K562 treated with DMSO at 1 percent for 12 hours (cell line): Measurements from ENCODE around the gene MYF6. TPM values are rescaled to one million over a fixed set of nuclear protein-coding genes. Genes with fewer than 3 reads are reported as not detected.

Experiments
- total RNA-seq: library from RNA; unstranded; fragments of 300-600 nt; gene quantifications from 2 replicates; pipeline ENCODE4 v1.2.3, GENCODE V29; 2022; ENCODE audit not compliant: insufficient read depth

The MYF6 gene
- not detected in 2 replicates for total RNA-seq

DNA sequence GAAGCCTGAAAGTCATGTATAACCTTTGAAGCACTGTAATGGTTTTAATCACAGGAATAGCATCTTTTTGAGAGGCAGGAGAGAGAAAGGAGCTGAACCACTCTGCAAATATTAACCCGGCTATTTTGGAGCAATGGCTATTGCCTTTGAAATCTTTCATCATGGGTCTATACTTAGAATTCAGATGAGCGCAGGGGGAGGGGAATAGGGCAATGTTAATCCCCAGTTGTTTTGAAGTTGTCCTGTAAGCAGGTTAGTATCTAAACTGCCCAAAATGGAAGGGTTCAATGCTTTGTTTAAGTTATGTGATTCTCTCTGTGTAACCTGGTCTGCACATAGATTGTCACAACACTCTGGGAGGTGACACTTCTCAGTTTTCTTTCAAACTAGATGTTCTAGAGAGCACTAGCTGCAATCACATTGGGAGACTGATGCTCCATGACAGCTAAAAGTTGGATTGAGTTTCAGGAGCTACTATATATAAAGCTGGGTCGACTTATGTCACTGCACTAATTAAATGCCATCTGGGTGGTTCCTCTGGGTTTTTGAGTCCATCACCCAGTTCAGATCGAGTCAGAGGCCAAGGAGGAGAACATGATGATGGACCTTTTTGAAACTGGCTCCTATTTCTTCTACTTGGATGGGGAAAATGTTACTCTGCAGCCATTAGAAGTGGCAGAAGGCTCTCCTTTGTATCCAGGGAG is at the start of gene MYF6:
Gene MYF6 (plus strand): TSS at position 509 of the 704 bp plus-strand sequence. CDS start 86 bp downstream, at position 595.

DNA sequence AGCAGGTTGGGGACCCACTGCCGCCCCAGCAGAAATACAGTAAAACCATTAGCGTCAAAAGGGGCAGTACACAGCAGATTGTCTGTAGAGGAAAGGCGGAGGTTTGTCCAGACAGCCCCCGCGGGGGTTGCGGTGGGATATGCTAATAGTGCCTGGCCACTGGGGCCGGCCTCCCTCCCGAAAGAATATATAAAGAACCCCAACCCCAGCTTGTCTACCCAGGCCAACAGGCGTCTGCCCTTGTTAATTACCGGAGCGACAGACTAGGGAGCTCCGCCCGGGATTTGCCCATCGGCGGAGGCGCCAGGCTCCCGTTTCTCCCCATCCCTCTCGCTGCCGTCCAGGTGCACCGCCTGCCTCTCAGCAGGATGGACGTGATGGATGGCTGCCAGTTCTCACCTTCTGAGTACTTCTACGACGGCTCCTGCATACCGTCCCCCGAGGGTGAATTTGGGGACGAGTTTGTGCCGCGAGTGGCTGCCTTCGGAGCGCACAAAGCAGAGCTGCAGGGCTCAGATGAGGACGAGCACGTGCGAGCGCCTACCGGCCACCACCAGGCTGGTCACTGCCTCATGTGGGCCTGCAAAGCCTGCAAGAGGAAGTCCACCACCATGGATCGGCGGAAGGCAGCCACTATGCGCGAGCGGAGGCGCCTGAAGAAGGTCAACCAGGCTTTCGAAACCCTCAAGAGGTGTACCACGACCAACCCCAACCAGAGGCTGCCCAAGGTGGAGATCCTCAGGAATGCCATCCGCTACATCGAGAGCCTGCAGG is 9.4 kb downstream of the MYF6 start, which contains the start of gene MYF5:
Gene MYF5 (plus strand): TSS at position 217 of the 774 bp plus-strand sequence. CDS start 152 bp downstream, at position 369.

Other genes with a start within 250 kb of the MYF6 start
- gene MYF5, start 9.3 kb downstream of the MYF6 start, total RNA-seq: not detected in 2 replicates
- gene LIN7A, start 230.3 kb downstream of the MYF6 start, total RNA-seq: not detected in 2 replicates